Esophagus muscularis mucosa (tissue), 4 donors: ENCODE measurements around the gene UFD1.

Experiments
- CTCF ChIP-seq, 3 experiments: fragments of 200-600 bp in 2 of 3; fragments of 450-650 bp in 1 of 3; sonication (generic) in 2 of 3; IDR thresholded peaks; one replicate each; pipeline ENCODE4 v1.5.1; 2017 to 2019; ENCODE audit warnings: antibody characterized with exemption in 3 of 3, mild to moderate bottlenecking in 2 of 3, moderate library complexity in 1 of 3
- EP300 ChIP-seq: sonication (generic); formaldehyde crosslinking; IDR thresholded peaks from one replicate; pipeline ENCODE4 v1.6.1; 2017; ENCODE audit warnings: antibody characterized with exemption
- POLR2A ChIP-seq: fragments of 450-650 bp; IDR thresholded peaks from one replicate; pipeline ENCODE4 v1.6.1; 2017; ENCODE audit warnings: antibody characterized with exemption, moderate library complexity, mild to moderate bottlenecking, low read depth
- POLR2AphosphoS5 ChIP-seq, 2 donors: sonication (generic); formaldehyde crosslinking; IDR thresholded peaks; one replicate each; pipeline ENCODE4 v1.6.1; 2017; ENCODE audit warnings: antibody characterized with exemption in 2 of 2

- no peak for TF ChIP-seq CTCF (IDR thresholded peaks at IDR 0.05)
- TF ChIP-seq POLR2AphosphoS5 (IDR thresholded peaks at IDR 0.05): no peak
- TF ChIP-seq POLR2A: no peak
- no peak for TF ChIP-seq EP300
These were observed 19.0 kb downstream of the UFD1 start for GRCh38 chr22:19460036-19460435.
